Prostate gland (tissue), 2 donors: ENCODE data around the gene BDNF.

ENCODE experiments used
- POLR2A ChIP-seq: fragments of 450-650 bp; IDR thresholded peaks from one replicate; pipeline ENCODE4 v1.6.1; 2016; ENCODE audit warnings: antibody characterized with exemption, mild to moderate bottlenecking
- POLR2AphosphoS5 ChIP-seq: sonication (generic); formaldehyde crosslinking; IDR thresholded peaks from one replicate; pipeline ENCODE4 v1.6.1; 2017; ENCODE audit warnings: antibody characterized with exemption
- TF ChIP-seq, protein P1 (sequence below), 4 experiments: fragments of 200-600 bp in 2 of 4; fragments of 450-650 bp in 2 of 4; sonication (generic) in 2 of 4; IDR thresholded peaks; 1 replicate in 3 of 4; 2 replicates in 1 of 4; pipeline ENCODE4 v1.5.1; 2016 to 2019; ENCODE audit warnings: antibody characterized with exemption in 4 of 4, mild to moderate bottlenecking in 2 of 4, moderate library complexity in 2 of 4

DNA sequence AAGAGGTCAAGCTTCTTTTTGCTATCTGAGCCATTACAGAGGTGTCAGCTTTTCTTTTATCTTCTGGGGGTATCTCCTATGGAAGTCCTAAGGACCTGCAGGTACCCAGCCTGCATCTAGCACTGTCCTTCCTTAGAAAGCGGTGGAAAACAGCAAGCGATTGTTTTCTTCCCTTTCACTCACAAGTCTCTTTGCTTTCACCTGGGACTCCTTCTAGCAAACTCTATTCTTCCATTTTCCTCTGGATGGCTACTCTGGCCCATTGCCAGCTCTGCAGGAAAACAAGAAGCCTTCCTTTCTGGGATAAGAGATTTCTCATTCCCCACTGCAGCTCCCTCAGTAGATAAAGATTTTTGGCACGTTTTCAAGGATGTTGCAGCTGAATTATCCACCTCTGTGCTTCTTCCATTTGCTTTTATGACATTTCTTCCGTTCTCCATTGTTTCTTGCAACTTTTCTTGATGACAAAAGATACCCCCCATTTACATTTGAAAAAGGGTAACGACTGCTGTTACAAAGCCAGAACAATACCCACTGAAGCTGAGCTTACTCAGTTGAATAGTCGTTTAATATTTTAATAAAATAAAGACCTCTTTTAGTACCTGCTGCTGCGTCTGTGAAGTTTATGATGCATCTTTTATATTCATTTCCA lies 40.2 kb upstream of the BDNF start:
- TF ChIP-seq, protein P1, sequence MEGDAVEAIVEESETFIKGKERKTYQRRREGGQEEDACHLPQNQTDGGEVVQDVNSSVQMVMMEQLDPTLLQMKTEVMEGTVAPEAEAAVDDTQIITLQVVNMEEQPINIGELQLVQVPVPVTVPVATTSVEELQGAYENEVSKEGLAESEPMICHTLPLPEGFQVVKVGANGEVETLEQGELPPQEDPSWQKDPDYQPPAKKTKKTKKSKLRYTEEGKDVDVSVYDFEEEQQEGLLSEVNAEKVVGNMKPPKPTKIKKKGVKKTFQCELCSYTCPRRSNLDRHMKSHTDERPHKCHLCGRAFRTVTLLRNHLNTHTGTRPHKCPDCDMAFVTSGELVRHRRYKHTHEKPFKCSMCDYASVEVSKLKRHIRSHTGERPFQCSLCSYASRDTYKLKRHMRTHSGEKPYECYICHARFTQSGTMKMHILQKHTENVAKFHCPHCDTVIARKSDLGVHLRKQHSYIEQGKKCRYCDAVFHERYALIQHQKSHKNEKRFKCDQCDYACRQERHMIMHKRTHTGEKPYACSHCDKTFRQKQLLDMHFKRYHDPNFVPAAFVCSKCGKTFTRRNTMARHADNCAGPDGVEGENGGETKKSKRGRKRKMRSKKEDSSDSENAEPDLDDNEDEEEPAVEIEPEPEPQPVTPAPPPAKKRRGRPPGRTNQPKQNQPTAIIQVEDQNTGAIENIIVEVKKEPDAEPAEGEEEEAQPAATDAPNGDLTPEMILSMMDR (IDR thresholded peaks at IDR 0.05) = no peak
- no peak for TF ChIP-seq POLR2A
- no peak for TF ChIP-seq POLR2AphosphoS5
